Ishikawa (cell line): ENCODE data around the gene PLCB4.

Source experiments
- CEBPB ChIP-seq: IDR thresholded peaks from 2 replicates; pipeline ENCODE4 v1.6.1; 2012
- CREB1 ChIP-seq: IDR thresholded peaks from 2 replicates; pipeline ENCODE4 v1.6.1; 2012; ENCODE audit warnings: low read depth
- EGR1 ChIP-seq: IDR thresholded peaks from 2 replicates; pipeline ENCODE4 v1.6.1; 2012
- EP300 ChIP-seq: IDR thresholded peaks from 2 replicates; pipeline ENCODE4 v1.6.1; 2012; ENCODE audit warnings: borderline replicate concordance
- FOXM1 ChIP-seq: IDR thresholded peaks from 2 replicates; pipeline ENCODE4 v1.6.1; 2012; ENCODE audit warnings: low read depth, borderline replicate concordance
- RAD21 ChIP-seq: IDR thresholded peaks from 2 replicates; pipeline ENCODE4 v1.6.1; 2012; ENCODE audit warnings: low read depth
- TEAD4 ChIP-seq: IDR thresholded peaks from 2 replicates; pipeline ENCODE4 v1.6.1; 2012

- TF ChIP-seq RAD21 (no peak), CREB1 (no peak), CEBPB (no peak), EGR1 (no peak), TEAD4 (no peak), FOXM1 (no peak), EP300 (no peak)
Measured at GRCh38 chr20:9409981-9410380, 341.1 kb downstream of the PLCB4 start.
